GM12873 (cell line): ENCODE data around the gene MROH2A.

ENCODE experiments used
- TF ChIP-seq, protein P1 (sequence below): IDR thresholded peaks from 2 replicates; pipeline ENCODE4 v1.5.1; 2012; ENCODE audit warnings: low read depth, mild to moderate bottlenecking, moderate library complexity, low read length, control low read depth; ENCODE audit not compliant: insufficient read depth; ENCODE audit errors: missing control alignments

The MROH2A gene

DNA sequence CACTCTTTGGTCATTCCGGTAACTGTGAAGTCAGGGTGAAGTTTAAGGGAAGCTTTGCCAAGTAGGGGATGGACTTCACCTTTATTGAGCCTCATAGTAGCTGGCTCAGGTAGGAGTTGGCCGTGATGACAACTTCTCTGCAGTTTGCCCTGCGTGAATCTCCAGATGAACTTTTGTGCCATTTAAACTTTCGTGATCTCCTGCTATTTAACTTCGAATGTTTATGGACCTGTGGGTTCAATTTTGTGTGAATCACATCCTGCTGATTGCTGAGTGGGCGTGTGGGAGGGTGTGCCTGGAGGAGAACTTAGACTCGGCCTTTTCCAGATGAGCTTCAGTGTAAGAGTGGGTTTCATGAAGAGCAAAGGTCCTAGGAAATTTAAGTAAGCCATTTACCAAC, 13.9 kb upstream of the MROH2A start:
- TF ChIP-seq, protein P1, sequence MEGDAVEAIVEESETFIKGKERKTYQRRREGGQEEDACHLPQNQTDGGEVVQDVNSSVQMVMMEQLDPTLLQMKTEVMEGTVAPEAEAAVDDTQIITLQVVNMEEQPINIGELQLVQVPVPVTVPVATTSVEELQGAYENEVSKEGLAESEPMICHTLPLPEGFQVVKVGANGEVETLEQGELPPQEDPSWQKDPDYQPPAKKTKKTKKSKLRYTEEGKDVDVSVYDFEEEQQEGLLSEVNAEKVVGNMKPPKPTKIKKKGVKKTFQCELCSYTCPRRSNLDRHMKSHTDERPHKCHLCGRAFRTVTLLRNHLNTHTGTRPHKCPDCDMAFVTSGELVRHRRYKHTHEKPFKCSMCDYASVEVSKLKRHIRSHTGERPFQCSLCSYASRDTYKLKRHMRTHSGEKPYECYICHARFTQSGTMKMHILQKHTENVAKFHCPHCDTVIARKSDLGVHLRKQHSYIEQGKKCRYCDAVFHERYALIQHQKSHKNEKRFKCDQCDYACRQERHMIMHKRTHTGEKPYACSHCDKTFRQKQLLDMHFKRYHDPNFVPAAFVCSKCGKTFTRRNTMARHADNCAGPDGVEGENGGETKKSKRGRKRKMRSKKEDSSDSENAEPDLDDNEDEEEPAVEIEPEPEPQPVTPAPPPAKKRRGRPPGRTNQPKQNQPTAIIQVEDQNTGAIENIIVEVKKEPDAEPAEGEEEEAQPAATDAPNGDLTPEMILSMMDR, result no peak

DNA sequence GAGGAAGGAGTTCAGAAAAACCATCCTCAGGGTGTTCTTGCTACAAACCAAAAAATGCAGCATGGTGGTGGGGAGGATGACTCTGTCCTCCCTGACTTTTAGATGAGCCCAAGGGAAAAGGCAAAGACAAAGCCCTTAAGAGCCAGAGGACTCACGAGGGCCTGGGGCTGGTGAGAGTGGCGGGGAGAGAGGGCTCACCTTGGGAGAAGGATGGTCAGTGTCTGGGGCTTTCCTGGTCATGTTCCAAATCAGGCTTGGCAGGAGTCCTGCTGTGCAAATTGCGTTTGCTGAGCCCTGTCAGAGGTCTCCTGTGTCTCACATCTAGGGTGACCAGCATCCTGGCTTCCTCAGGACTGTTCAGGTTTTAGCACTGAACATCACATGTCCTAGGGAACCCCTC, 13.4 kb upstream of the MROH2A start:
- TF ChIP-seq, protein P1, result no peak

DNA sequence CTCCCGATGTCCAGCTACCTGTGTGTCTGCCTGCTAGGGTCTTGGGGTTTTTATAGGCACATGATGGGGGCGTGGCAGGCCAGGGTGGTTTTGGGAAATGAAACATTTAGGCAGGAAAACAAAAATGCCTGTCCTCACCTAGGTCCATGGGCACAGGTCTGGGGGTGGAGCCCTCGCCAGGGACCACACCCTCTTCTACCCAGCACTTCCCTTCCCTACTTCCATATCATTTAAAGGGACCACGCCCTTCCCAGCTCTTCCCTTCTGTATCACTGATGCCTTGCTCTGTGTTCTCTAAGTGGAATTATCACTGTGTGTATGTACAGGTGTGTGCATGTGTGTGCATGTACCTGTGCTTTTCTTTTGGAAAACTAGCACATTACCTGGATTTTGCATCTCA, 11.7 kb upstream of the MROH2A start:
- TF ChIP-seq, protein P1, result no peak

DNA sequence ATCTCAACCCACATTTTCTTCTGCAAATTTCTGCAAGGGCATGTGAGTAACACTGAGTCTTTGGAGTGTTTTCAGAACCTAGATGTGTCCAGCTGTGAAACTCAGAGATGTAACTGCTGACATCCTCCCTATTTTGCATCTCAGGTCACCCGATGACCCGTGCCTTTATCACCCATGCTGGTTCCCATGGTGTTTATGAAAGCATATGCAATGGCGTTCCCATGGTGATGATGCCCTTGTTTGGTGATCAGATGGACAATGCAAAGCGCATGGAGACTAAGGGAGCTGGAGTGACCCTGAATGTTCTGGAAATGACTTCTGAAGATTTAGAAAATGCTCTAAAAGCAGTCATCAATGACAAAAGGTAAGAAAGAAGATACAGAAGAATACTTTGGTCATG, 10.1 kb upstream of the MROH2A start:
- TF ChIP-seq, protein P1, result no peak

DNA sequence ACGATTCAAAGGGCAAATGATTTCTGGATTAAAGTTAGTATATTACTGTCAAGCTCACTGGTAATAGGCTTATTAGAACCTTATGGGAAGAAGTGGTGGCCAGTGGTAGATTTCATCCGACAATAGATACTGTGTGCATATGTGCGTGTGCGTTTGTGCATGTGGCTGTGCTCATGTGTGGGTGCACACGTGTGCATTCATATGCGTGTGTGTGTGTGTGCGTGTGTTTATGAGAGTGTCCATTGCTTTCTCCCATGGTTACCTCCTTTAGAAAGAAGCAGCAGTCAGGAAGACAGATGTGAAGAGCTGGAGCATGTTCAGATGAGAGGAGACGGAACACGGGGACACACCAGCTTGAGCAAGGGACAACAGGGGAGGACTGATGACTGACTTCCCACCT, 8.9 kb upstream of the MROH2A start:
- TF ChIP-seq, protein P1, result no peak

DNA sequence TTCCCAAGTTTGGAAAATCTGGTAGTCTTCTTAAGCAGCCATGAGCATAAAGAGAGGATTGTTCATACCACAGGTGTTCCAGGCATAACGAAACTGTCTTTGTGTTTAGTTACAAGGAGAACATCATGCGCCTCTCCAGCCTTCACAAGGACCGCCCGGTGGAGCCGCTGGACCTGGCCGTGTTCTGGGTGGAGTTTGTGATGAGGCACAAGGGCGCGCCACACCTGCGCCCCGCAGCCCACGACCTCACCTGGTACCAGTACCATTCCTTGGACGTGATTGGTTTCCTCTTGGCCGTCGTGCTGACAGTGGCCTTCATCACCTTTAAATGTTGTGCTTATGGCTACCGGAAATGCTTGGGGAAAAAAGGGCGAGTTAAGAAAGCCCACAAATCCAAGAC, 6.0 kb upstream of the MROH2A start:
- TF ChIP-seq, protein P1, result no peak

DNA sequence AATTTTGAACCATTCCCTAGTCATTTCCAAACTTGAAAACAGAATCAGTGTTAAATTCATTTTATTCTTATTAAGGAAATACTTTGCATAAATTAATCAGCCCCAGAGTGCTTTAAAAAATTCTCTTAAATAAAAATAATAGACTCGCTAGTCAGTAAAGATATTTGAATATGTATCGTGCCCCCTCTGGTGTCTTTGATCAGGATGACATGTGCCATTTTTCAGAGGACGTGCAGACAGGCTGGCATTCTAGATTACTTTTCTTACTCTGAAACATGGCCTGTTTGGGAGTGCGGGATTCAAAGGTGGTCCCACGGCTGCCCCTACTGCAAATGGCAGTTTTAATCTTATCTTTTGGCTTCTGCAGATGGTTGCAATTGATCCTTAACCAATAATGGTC, 5.5 kb upstream of the MROH2A start:
- TF ChIP-seq, protein P1, result no peak
